Measurements from ENCODE around the gene EYA4. TPM values are rescaled to one million over a fixed set of nuclear protein-coding genes. Genes with fewer than 3 reads are reported as not detected.
A peak's percentile ranks its signal among the peaks of the same experiment; 100 is the strongest.

EYA4 gene
- total and polyA plus RNA-seq, 5 donors from 2014 or later, result not detected

DNA sequence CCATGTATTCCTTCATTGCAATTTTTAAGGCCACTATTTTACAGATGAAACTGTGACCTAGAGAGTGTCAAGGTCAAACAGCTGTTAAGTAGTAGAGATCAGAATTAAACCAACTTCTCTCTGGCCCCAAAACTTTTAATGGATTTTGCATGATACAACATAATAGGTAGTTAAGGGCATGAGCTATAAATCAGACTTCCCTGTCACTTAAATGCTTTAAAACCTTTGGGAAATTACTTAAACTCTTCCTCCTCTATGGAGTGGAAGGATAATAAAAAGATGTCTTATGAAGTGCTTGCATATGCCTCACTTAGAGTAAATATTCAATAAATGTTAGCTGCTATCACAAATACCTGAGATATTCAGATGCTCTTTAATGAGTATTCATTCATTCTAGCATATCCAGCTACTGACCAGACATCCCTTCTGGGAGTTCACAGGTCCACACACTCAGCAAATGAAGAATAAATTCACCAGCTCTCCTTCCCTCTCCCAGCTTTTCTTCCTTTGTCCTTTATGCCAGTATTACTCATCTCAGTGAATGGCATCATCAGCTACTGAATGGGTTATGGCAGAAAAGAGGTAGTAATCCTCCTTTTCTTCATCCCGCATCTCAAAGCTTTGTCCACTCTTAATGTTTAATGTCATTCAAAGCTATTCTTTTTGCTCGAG, 36.2 kb downstream of the EYA4 start:
- no peak for DNase-seq
- H3K36me3 ChIP-seq (ENCODE audit: control insufficient read depth, insufficient read depth, low read length), result no peaks in the 10 kb centered on the region
- no peak overlapping the region for H3K4me3 ChIP-seq (ENCODE audit: low read depth, low read length)
- ATAC-seq (ENCODE audit: low read depth in 2 of 2), result no peak
- H3K4me1 ChIP-seq (ENCODE audit: control insufficient read depth, insufficient read depth, low read length, poor library complexity, severe bottlenecking), result no peaks in the 10 kb centered on the region
- no peaks in the 10 kb centered on the region for H3K27me3 ChIP-seq (ENCODE audit: control insufficient read depth, insufficient read depth, low read length)
- Mint-ChIP-seq H3K9me3 (no peaks in the 10 kb centered on the region), H3K27me3 (no peaks in the 10 kb centered on the region), H3K4me1 (no peaks in the 10 kb centered on the region), H3K4me3 (no peak overlapping the region), H3K36me3 (no peaks in the 10 kb centered on the region), H3K27ac (no peak overlapping the region)
- no peak overlapping the region for H3K27ac ChIP-seq (ENCODE audit: insufficient read depth, low read length, poor library complexity, severe bottlenecking)
- no peaks in the 10 kb centered on the region for H3K9me3 ChIP-seq (ENCODE audit: control insufficient read depth in 2 of 2, low read length in 2 of 2)

DNA sequence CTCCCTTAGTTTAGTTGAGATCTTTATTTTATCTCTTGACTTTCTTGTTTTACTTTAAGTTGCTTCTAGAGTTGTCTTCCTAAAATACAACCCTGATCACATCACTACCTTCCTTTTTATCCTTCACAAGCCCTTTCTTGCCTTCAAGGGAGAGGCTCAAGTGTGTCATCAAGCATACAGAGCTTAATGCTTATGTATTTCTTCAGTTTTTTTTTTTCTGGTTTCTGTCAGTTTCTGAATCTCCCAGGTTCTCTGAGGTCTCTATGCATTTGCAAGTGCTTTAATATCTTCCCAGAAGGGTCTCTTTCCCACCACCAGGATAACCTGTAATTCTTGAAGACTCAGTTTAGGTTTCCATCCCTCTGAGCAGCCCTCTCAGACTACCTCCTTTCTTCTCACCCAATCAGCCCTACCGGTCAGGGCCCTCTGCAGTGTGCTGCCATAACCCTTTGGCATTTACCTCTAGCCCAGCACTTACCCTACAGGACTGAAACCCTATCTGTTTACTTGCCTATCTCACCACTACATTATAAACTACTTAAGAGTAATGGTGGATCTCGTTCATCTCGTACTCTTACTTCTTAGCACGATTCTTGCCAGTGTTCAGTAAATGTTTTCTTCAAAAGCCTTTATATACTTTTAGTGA, 36.9 kb downstream of the EYA4 start:
- ATAC-seq (ENCODE audit: low read depth in 2 of 2), result no peak
- Mint-ChIP-seq H3K4me3 (no peak overlapping the region), H3K4me1 (no peaks in the 10 kb centered on the region), H3K9me3 (no peaks in the 10 kb centered on the region), H3K27ac (no peak overlapping the region), H3K27me3 (no peaks in the 10 kb centered on the region), H3K36me3 (no peaks in the 10 kb centered on the region)
- Histone ChIP-seq H3K27ac (ENCODE audit: insufficient read depth, low read length, poor library complexity, severe bottlenecking) (no peak overlapping the region), H3K27me3 (ENCODE audit: control insufficient read depth, insufficient read depth, low read length) (no peaks in the 10 kb centered on the region), H3K4me3 (ENCODE audit: low read depth, low read length) (no peak overlapping the region), H3K4me1 (ENCODE audit: control insufficient read depth, insufficient read depth, low read length, poor library complexity, severe bottlenecking) (no peaks in the 10 kb centered on the region), H3K36me3 (ENCODE audit: control insufficient read depth, insufficient read depth, low read length) (no peaks in the 10 kb centered on the region), H3K9me3 (ENCODE audit: control insufficient read depth in 2 of 2, low read length in 2 of 2) (no peaks in the 10 kb centered on the region)
- DNase-seq, result no peak

DNA sequence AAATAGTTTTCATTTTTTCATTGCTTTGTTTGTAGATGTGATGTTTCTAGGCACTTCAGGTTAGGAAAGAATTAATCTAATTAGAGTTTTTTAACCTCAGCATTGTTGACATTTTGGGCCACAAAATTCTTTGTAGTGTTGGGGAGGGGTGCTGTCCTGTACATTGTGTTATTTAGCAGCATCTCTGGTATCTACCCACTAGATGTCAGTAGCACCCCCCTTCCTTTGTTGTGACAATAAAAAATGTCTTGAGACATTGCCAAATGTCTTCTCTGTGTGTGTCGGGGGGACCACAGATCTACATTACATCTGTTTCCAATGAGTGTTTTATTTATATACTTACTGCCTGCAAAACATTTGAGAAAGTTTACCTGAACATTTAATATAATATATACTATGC, 45.6 kb downstream of the EYA4 start:
- H3K4me3 ChIP-seq (ENCODE audit: low read depth, low read length), result no peak overlapping the region
- H3K27ac Mint-ChIP-seq, result no peak overlapping the region
- H3K4me1 Mint-ChIP-seq, result no peaks in the 10 kb centered on the region
- H3K4me3 Mint-ChIP-seq, result no peak overlapping the region
- H3K27me3 ChIP-seq (ENCODE audit: control insufficient read depth, insufficient read depth, low read length), result no peaks in the 10 kb centered on the region
- no peaks in the 10 kb centered on the region for H3K27me3 Mint-ChIP-seq
- no peak overlapping the region for H3K27ac ChIP-seq (ENCODE audit: insufficient read depth, low read length, poor library complexity, severe bottlenecking)
- H3K36me3 Mint-ChIP-seq, result no peaks in the 10 kb centered on the region
- H3K9me3 ChIP-seq (ENCODE audit: control insufficient read depth in 2 of 2, low read length in 2 of 2), result no peaks in the 10 kb centered on the region
- no peaks in the 10 kb centered on the region for H3K4me1 ChIP-seq (ENCODE audit: control insufficient read depth, insufficient read depth, low read length, poor library complexity, severe bottlenecking)
- DNase-seq (no peak), ATAC-seq (ENCODE audit: low read depth in 2 of 2) (no peak)
- H3K36me3 ChIP-seq (ENCODE audit: control insufficient read depth, insufficient read depth, low read length), result no peaks in the 10 kb centered on the region
- no peaks in the 10 kb centered on the region for H3K9me3 Mint-ChIP-seq

DNA sequence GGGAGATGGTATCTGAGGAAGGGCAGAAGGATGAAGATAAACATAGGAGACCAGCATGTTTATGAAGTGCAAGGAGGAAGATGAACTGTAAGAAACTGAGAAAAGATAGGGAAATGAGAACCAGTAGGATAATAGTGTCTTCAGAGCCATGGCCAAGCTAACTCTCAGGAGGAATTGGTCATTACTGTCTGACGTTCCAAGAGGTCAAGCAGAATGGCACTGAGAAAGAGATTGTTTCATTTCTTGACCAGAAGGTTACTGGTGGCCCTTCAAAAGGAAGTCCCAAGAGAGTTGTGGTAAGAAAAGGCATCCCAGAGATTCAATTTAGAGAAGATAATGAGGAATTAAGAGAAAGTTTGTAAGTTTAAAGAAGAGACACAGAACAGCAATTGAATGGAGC, 47.5 kb downstream of the EYA4 start:
- H3K27ac Mint-ChIP-seq, result no peak overlapping the region
- Histone ChIP-seq H3K4me1 (ENCODE audit: control insufficient read depth, insufficient read depth, low read length, poor library complexity, severe bottlenecking) (no peaks in the 10 kb centered on the region), H3K36me3 (ENCODE audit: control insufficient read depth, insufficient read depth, low read length) (no peaks in the 10 kb centered on the region), H3K4me3 (ENCODE audit: low read depth, low read length) (no peak overlapping the region), H3K27ac (ENCODE audit: insufficient read depth, low read length, poor library complexity, severe bottlenecking) (no peak overlapping the region), H3K27me3 (ENCODE audit: control insufficient read depth, insufficient read depth, low read length) (no peaks in the 10 kb centered on the region), H3K9me3 (ENCODE audit: control insufficient read depth in 2 of 2, low read length in 2 of 2) (no peaks in the 10 kb centered on the region)
- H3K9me3 Mint-ChIP-seq, result no peaks in the 10 kb centered on the region
- no peaks in the 10 kb centered on the region for H3K36me3 Mint-ChIP-seq
- H3K27me3 Mint-ChIP-seq, result no peaks in the 10 kb centered on the region
- ATAC-seq (ENCODE audit: low read depth in 2 of 2), result no peak
- no peaks in the 10 kb centered on the region for H3K4me1 Mint-ChIP-seq
- DNase-seq, result no peak
- no peak overlapping the region for H3K4me3 Mint-ChIP-seq

DNA sequence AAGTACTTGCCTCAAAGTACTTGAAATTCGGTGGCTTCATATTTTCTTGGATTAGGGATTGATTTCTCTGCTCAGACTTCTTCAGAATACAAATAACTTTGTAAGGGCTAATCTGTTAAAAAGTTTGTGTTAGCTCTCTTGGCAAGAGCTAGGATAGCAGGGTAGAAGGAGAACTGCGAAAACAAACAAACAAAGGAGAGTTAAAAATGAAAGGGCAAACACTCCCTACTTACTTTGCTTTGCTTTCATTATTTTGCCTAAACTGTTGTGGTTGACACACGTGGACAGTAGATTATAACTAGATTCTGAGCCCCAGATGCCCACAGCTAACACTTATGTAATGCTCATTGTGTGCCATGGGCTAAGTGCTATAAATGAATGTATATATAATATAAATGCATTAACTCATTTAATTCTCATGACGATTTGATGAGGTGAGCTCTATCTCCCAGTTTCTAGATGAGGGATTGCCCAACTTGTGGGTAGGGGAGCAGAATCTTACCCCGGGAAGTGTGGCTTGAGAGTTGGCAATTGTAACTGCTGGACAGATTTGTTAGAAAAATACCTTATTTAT, 48.7 kb downstream of the EYA4 start:
- Histone ChIP-seq H3K36me3 (ENCODE audit: control insufficient read depth, insufficient read depth, low read length) (no peaks in the 10 kb centered on the region), H3K27me3 (ENCODE audit: control insufficient read depth, insufficient read depth, low read length) (no peaks in the 10 kb centered on the region), H3K4me1 (ENCODE audit: control insufficient read depth, insufficient read depth, low read length, poor library complexity, severe bottlenecking) (no peaks in the 10 kb centered on the region), H3K27ac (ENCODE audit: insufficient read depth, low read length, poor library complexity, severe bottlenecking) (no peak overlapping the region), H3K9me3 (ENCODE audit: control insufficient read depth in 2 of 2, low read length in 2 of 2) (no peaks in the 10 kb centered on the region), H3K4me3 (ENCODE audit: low read depth, low read length) (no peak overlapping the region)
- Mint-ChIP-seq H3K4me3 (no peak overlapping the region), H3K27me3 (no peaks in the 10 kb centered on the region), H3K36me3 (no peaks in the 10 kb centered on the region), H3K9me3 (no peaks in the 10 kb centered on the region), H3K27ac (no peak overlapping the region), H3K4me1 (no peaks in the 10 kb centered on the region)
- ATAC-seq (ENCODE audit: low read depth in 2 of 2), result no peak
- no peak for DNase-seq

DNA sequence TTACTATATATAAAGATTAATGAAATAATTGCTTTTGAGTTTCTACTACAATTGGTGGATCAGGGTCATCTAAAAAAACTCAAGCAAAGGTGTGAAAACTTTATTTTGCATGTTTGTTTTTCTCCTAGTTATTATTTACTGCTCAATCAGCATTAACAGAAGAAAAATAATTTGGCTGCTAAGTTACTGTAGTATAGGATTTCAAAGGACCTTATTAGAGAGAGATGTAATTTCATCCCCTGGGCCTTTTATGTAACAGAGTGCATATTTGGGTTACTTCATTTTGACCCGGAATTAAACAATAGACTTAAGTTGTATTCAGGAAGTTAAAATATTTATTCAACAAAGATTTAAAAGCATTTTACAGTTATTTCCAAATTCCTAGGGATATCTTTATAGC, 49.8 kb downstream of the EYA4 start:
- H3K36me3 ChIP-seq (ENCODE audit: control insufficient read depth, insufficient read depth, low read length), result no peaks in the 10 kb centered on the region
- Mint-ChIP-seq H3K27ac (no peak overlapping the region), H3K27me3 (no peaks in the 10 kb centered on the region), H3K9me3 (no peaks in the 10 kb centered on the region), H3K4me1 (no peaks in the 10 kb centered on the region), H3K4me3 (no peak overlapping the region), H3K36me3 (no peaks in the 10 kb centered on the region)
- no peak overlapping the region for H3K4me3 ChIP-seq (ENCODE audit: low read depth, low read length)
- DNase-seq (no peak), ATAC-seq (ENCODE audit: low read depth in 2 of 2) (no peak)
- no peaks in the 10 kb centered on the region for H3K27me3 ChIP-seq (ENCODE audit: control insufficient read depth, insufficient read depth, low read length)
- no peaks in the 10 kb centered on the region for H3K4me1 ChIP-seq (ENCODE audit: control insufficient read depth, insufficient read depth, low read length, poor library complexity, severe bottlenecking)
- H3K9me3 ChIP-seq (ENCODE audit: control insufficient read depth in 2 of 2, low read length in 2 of 2), result no peaks in the 10 kb centered on the region
- H3K27ac ChIP-seq (ENCODE audit: insufficient read depth, low read length, poor library complexity, severe bottlenecking), result no peak overlapping the region

DNA sequence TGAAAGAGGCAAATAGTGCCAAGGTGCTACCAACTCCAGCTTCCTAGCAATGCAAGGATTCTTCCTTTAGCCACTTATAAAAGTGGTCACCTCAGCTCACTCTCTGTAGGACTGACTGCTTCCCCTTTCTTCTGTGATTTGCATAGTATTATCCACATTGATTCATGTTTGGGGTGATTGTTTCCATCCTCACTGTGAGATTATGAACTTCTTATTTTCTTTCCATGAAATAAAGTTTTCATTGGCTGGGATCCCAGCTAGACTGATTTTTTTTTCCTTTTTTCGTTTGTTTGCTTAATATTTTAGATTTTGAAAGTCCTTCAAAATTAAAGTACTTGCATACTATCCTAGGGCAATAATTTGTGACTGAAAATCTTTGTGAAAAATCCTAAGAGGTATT, 50.5 kb downstream of the EYA4 start:
- H3K27me3 ChIP-seq (ENCODE audit: control insufficient read depth, insufficient read depth, low read length), result no peaks in the 10 kb centered on the region
- H3K27ac Mint-ChIP-seq, result peak overlapping the region in 1 of 3 donors; percentile 16
- no peaks in the 10 kb centered on the region for H3K27me3 Mint-ChIP-seq
- no peaks in the 10 kb centered on the region for H3K36me3 Mint-ChIP-seq
- H3K4me3 Mint-ChIP-seq, result no peak overlapping the region
- H3K9me3 Mint-ChIP-seq, result no peaks in the 10 kb centered on the region
- no peak for DNase-seq
- H3K4me1 Mint-ChIP-seq, result no peaks in the 10 kb centered on the region
- H3K27ac ChIP-seq (ENCODE audit: insufficient read depth, low read length, poor library complexity, severe bottlenecking), result no peak overlapping the region
- H3K9me3 ChIP-seq (ENCODE audit: control insufficient read depth in 2 of 2, low read length in 2 of 2), result no peaks in the 10 kb centered on the region
- ATAC-seq (ENCODE audit: low read depth in 2 of 2), result no peak
- H3K4me1 ChIP-seq (ENCODE audit: control insufficient read depth, insufficient read depth, low read length, poor library complexity, severe bottlenecking), result no peaks in the 10 kb centered on the region
- H3K36me3 ChIP-seq (ENCODE audit: control insufficient read depth, insufficient read depth, low read length), result no peaks in the 10 kb centered on the region
- no peak overlapping the region for H3K4me3 ChIP-seq (ENCODE audit: low read depth, low read length)

DNA sequence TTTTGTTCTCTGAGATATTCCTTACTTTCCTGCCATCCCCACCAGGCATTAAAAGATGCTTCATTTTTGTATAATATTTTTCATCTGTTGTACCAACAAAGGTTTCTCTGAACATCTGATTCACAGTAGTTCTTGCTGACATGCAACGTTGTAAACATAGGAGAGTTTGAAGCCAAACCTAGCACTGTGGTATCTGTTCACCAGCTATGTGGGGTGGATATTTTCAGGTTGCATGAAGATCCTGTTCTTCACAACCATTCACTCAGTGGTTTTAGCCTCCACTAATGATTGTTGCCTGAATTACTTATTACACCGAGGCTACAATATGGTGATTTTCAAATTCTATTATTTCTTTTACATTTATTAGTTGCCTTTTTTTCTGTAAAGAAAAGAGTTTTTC, 56.5 kb downstream of the EYA4 start:
- Mint-ChIP-seq H3K9me3 (no peaks in the 10 kb centered on the region), H3K4me1 (no peaks in the 10 kb centered on the region), H3K36me3 (no peaks in the 10 kb centered on the region), H3K27me3 (no peaks in the 10 kb centered on the region), H3K27ac (no peak overlapping the region), H3K4me3 (no peak overlapping the region)
- Histone ChIP-seq H3K27ac (ENCODE audit: insufficient read depth, low read length, poor library complexity, severe bottlenecking) (no peak overlapping the region), H3K4me3 (ENCODE audit: low read depth, low read length) (no peak overlapping the region), H3K36me3 (ENCODE audit: control insufficient read depth, insufficient read depth, low read length) (no peaks in the 10 kb centered on the region), H3K9me3 (ENCODE audit: control insufficient read depth in 2 of 2, low read length in 2 of 2) (no peaks in the 10 kb centered on the region), H3K4me1 (ENCODE audit: control insufficient read depth, insufficient read depth, low read length, poor library complexity, severe bottlenecking) (no peaks in the 10 kb centered on the region), H3K27me3 (ENCODE audit: control insufficient read depth, insufficient read depth, low read length) (no peaks in the 10 kb centered on the region)
- no peak for DNase-seq
- ATAC-seq (ENCODE audit: low read depth in 2 of 2), result no peak
